C4-2B (cell line): ENCODE results near the gene PTPRD.

ENCODE experiments used
- CTCF ChIP-seq: fragments of 450-650 bp; conservative IDR thresholded peaks from 2 replicates; pipeline ENCODE4 v1.5.1; 2017; ENCODE audit warnings: mild to moderate bottlenecking
- ZFX ChIP-seq: fragments of 450-650 bp; IDR thresholded peaks from 2 replicates; pipeline ENCODE4 v1.6.1; 2017

- TF ChIP-seq CTCF (no peak), ZFX (no peak)
Measured at GRCh38 chr9:8614926-8615440, 1997.8 kb downstream of the PTPRD start.
